ENCODE data around the gene RFESD. TPM values are rescaled to one million over a fixed set of nuclear protein-coding genes. Genes with fewer than 3 reads are reported as not detected.

The RFESD gene
- total and polyA plus RNA-seq, 10 of the 15 experiments (the other 5 are each of a cell fraction or from before 2014, with no cell fraction given), result 1.9 to 14.7 (median 4.9) TPM

DNA sequence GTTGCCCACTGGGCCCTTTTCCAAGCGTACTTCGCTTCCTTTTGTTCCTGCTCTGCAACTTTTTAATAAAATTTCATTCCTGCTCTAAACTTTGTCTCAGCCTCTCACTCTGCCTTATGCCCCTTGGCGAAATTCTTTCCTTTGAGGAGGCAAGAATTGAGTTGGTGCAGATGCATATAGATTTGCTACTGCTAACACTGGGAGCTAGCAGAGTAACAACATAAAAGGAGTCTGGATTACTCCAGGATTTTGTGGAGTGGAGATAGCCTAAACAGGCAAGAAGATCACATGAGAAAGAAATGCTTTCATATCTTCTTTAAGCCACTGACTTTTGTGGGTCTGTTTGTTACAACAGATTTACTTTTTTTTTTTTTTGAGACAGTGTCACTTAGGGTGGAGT lies 12.9 kb upstream of the RFESD start (continued):
- TF ChIP-seq TARDBP (IDR thresholded peaks at IDR 0.05; ENCODE audit: borderline replicate concordance), result no peak
- TF ChIP-seq EED (IDR thresholded peaks at IDR 0.05; ENCODE audit: low read depth), result no peak
- TF ChIP-seq, protein P1, sequence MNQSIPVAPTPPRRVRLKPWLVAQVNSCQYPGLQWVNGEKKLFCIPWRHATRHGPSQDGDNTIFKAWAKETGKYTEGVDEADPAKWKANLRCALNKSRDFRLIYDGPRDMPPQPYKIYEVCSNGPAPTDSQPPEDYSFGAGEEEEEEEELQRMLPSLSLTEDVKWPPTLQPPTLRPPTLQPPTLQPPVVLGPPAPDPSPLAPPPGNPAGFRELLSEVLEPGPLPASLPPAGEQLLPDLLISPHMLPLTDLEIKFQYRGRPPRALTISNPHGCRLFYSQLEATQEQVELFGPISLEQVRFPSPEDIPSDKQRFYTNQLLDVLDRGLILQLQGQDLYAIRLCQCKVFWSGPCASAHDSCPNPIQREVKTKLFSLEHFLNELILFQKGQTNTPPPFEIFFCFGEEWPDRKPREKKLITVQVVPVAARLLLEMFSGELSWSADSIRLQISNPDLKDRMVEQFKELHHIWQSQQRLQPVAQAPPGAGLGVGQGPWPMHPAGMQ (IDR thresholded peaks at IDR 0.05; ENCODE audit: borderline replicate concordance), result no peak
- no peak for TF ChIP-seq SREBF1 (IDR thresholded peaks at IDR 0.05; ENCODE audit: low read length)
- no peak for TF ChIP-seq FOXK2 (IDR thresholded peaks at IDR 0.05)
- no peak for TF ChIP-seq NFXL1 (IDR thresholded peaks at IDR 0.05; ENCODE audit: borderline replicate concordance)
- TF ChIP-seq ZNF622 (IDR thresholded peaks at IDR 0.05), result no peak
- no peak for TF ChIP-seq IRF4 (IDR thresholded peaks at IDR 0.05; ENCODE audit: low read depth, low read length)
- no peak for TF ChIP-seq RAD21 (IDR thresholded peaks at IDR 0.05; ENCODE audit: insufficient read depth, low read depth, low read length)

DNA sequence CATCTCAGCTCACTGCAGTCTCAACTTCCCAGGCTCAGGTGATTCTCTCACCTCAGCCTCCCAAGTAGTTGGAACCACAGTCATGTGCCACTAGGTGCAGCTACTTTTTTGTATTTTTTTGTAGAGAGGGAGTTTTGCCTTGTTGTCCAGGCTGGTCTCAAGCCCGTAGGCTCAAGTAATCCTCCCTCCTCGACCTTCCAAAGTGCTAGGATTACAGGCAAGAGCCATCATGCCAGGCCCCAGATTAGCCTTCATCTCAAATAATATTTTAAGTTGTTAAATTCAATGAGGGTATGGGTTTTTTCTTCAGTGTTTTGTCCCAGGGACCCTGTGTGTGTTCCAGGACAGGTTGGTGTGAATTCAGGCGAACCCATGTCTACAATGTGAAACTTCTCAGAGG lies 12.5 kb upstream of the RFESD start:
- Histone ChIP-seq H3K9ac (ENCODE audit: control insufficient read depth, insufficient read depth, low read length) (no peak overlapping the region), H3K36me3 (ENCODE audit: control insufficient read depth in 2 of 2, insufficient read depth in 2 of 2, low read length in 1 of 2) (no peaks in the 10 kb centered on the region), H3K4me1 (ENCODE audit: control insufficient read depth, insufficient read depth, low read length) (peaks cover 8% of the 10 kb centered on the region; the same call in 1 of the 2 replicates), H3K4me2 (ENCODE audit: control insufficient read depth, insufficient read depth) (no peak overlapping the region), H3K79me2 (ENCODE audit: control insufficient read depth, insufficient read depth, low read length) (no peaks in the 10 kb centered on the region), H3K9me3 (replicated peaks; ENCODE audit: control insufficient read depth, insufficient read depth, low read length) (peaks cover 6% of the 10 kb centered on the region; the same call in 2 of the 3 replicates), H4K20me1 (ENCODE audit: control insufficient read depth, insufficient read depth) (no peaks in the 10 kb centered on the region), H3K4me3 (no peak overlapping the region), H3K27me3 (replicated peaks in 1 of 2; ENCODE audit: control insufficient read depth in 2 of 2, insufficient read depth in 2 of 2, low read length in 1 of 2) (no peaks in the 10 kb centered on the region), H2AFZ (ENCODE audit: control insufficient read depth, low read depth, low read length) (no peak overlapping the region), H3K27ac (ENCODE audit: control insufficient read depth, insufficient read depth) (no peak overlapping the region)
- CTCF ChIA-PET, result interaction anchor here (1.4 to 1.6 kb wide), 2 partner anchors 147 to 325 kb away, joined by 5 read pairs; no protein-coding TSS in a partner anchor
- no peak for FAIRE-seq
- POLR2A ChIA-PET, result no interaction called here
- intact Hi-C loops (cut with micrococcal nuclease; ENCODE audit: unreplicated experiment), result no loop called here
- ATAC-seq, result no peak
- TF ChIP-seq NR2C2 (IDR thresholded peaks at IDR 0.05; ENCODE audit: borderline replicate concordance, control insufficient read depth, insufficient read length, low read depth) (no peak), IKZF2 (IDR thresholded peaks at IDR 0.05) (no peak), NBN (IDR thresholded peaks at IDR 0.05) (no peak), TAF1 (IDR thresholded peaks at IDR 0.05; ENCODE audit: borderline replicate concordance, low read depth, low read length) (no peak), ASH2L (IDR thresholded peaks at IDR 0.05; ENCODE audit: borderline replicate concordance, low read depth) (no peak), BHLHE40 (IDR thresholded peaks at IDR 0.05; ENCODE audit: borderline replicate concordance in 1 of 2, low read depth in 2 of 2, low read length in 1 of 2) (no peak), SMARCA5 (IDR thresholded peaks at IDR 0.05) (no peak)
- in situ Hi-C loops (cut with MboI), result no loop called here
- 94% methylated on average over 3 of the region's 3 CpGs for WGBS (ENCODE audit: insufficient coverage, insufficient replicate concordance, low lambda C conversion rate, missing lambda C conversion rate)
- RAD21 ChIA-PET (ENCODE audit: unreplicated experiment), result no interaction called here
- SMC1A ChIA-PET (ENCODE audit: uncharacterized antibody, unreplicated experiment), result interaction anchor here (1.6 to 1.7 kb wide), 2 partner anchors 8 to 148 kb away, joined by 5 to 6 read pairs; no protein-coding TSS in a partner anchor
- no TSS peak for BruUV-seq (replicated peaks)
- no peak for DNase-seq (ENCODE audit: low read depth, low spot score)

Measured in GM12878 (cell line).